ENCODE measurements around the gene TPCN1. TPM values are rescaled to one million over a fixed set of nuclear protein-coding genes. Genes with fewer than 3 reads are reported as not detected.

Gene TPCN1
- total RNA-seq, 2 experiments from 2014 or later = 22.6 to 25.0 TPM

DNA sequence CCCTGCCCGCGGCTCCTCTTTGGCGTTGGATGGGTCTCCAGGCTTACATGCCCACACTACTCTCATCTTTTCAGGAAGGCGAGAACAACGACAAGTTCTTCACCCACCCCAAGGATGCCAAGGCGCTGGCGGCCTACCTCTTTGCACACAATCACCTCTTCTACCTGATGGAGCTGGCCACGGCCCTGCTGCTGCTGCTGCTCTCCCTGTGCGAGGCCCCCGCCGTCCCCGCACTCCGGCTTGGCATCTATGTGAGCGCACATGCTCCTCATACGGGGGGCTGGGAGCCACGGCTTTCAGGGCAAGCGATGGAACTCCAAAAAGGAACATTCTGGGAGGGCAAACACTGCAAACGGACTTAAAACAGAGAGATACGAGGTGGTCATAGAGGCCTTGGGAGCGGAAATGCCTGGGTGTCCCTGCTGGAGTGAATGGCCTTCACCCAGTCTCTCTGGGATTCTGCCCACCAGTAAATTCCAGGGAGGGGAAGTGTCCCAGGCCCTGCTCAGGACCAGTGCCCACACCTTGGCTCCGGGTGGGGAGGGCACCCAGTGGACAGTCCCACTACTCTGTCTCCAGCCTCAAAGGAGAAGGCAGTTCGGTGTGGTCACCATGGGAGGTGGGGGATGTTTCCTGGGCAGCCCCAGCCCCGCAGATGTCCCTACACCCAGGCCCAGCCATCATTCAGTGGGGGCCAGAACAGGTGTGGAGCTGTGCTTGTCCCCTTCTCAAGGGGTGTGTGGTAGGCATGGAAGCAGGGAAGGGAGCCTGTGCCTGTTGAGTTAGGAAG lies 45.0 kb downstream of the TPCN1 start:
- ChIA-PET POLR2A (no interaction called here), CTCF (no interaction called here)

DNA sequence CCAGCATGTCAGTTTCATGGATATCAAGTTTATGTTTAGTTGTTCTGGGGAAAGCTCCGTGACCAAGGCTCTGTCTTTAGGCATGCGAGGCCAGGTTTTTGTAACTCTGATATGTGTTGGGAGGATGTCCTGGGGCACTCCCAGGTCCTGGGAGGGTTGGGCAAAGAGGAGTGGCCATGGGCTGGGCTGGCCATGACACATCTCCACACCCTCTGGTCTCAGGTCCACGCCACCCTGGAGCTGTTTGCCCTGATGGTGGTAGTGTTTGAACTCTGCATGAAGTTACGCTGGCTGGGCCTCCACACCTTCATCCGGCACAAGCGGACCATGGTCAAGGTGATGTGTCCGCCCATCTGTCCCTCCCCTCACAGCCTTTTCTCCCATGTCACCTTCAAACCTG lies 46.4 kb downstream of the TPCN1 start:
- ChIA-PET POLR2A (no interaction called here), CTCF (interaction anchor here (0.5 kb wide), 1 partner anchor 1794 kb away, joined by 3 read pairs; no protein-coding TSS in a partner anchor)

DNA sequence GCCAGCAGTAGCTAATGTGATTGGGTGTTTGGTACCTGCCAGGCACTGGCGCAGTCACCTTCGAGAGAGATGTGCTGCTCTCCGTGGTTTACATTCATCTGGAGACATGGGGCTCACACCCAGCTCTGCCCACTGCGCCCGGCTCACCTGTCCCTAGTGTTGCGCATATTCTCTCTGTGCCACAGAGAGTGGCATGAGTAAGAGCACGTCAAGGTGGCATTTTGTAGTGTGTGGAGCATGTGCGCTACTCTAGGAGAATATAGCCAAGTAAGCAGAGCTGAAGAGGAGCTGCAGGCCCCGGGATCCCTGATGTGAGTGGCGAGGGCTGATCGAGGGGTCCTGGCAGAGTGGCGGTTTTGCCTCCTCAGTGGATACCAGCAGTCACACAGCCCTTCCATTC lies 46.9 kb downstream of the TPCN1 start:
- CTCF ChIA-PET = interaction anchor here (0.5 kb wide), 1 partner anchor 1795 kb away, joined by 3 read pairs; no protein-coding TSS in a partner anchor
- POLR2A ChIA-PET = no interaction called here

DNA sequence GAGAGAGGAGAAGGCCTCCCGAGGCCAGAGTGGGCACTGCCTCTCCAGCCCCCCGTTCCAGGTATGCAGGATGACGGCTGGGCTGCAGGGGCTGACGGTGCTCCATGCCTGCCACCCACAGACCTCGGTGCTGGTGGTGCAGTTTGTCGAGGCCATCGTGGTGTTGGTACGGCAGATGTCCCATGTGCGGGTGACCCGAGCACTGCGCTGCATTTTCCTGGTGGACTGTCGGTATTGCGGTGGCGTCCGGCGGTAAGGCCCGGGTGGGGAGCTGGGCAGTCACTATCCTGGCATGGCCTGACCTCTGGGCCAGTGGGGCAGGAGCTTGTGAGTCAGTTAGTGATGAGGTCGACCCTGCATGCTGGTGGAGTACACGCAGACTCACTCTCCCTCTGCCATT lies 47.4 kb downstream of the TPCN1 start:
- POLR2A ChIA-PET = no interaction called here
- CTCF ChIA-PET = no interaction called here

DNA sequence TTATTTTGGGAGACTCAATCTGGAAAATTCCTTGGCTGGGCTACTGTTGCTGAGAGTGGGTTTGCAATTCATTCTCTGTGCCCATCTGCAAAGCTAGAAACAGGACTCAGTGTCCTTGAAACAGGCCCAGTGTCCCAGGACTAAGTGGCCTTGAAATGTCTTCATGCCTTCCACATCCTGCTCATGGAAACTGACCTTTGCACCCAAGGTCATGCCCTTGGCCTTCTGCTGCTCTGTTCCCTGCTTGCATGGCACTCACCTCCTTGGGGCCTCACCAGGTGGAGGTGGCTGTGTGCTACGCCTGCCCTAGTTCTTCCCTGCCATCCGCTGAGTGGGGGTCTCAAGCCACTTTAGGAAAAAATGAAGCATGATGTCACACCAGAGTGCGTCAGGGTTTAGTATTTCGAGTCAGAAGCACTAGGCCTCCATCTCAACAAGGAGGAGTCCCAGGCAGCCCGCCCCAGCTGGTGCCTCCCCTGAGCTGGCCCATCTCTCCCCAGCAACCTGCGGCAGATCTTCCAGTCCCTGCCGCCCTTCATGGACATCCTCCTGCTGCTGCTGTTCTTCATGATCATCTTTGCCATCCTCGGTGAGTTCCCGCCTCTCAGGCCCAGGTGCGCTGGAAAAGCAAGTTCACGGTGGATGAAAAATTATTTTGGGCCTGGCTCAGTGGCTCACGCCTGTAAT lies 48.1 kb downstream of the TPCN1 start:
- CTCF ChIA-PET = no interaction called here

DNA sequence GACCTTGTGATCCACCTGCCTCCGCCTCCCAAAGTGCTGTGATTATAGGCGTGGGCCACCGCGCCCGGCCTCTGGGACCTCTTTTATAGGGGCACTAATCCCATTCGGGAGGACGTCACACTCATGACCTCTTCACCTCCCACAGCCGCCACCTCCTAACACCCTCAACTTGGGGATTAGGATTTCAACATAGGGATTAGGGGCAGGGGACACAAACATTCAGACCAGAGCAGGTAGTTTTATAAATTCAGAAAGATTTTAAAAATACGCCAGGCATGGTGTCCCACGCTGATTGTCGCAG lies 49.4 kb downstream of the TPCN1 start:
- POLR2A ChIA-PET = no interaction called here
- CTCF ChIA-PET = no interaction called here

More for the DNA sequence above, 48.1 kb downstream of the TPCN1 start:
- POLR2A ChIA-PET = interaction anchor here (0.7 kb wide), 1 partner anchor 177 kb away, joined by 3 read pairs; no protein-coding TSS in a partner anchor

DNA sequence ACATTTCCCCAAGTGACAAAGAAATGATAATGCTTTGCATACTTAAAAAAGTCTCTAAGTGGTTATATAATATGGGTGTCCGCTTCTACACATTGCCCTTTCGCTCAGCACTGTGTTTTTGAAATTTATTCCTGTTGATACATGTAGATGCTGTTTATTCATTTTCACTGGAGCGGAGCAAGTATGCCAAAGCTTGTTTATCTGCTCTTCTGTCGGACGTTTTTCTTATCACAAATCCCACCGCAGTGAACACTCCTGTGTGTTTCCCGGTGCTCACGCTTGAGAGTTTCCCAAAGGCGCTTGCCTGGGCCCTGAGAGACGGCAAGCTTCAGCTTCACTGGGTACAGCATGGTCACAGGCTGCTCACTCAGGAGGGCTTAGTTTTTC lies 50.2 kb downstream of the TPCN1 start:
- CTCF ChIA-PET = no interaction called here
- POLR2A ChIA-PET = no interaction called here

DNA sequence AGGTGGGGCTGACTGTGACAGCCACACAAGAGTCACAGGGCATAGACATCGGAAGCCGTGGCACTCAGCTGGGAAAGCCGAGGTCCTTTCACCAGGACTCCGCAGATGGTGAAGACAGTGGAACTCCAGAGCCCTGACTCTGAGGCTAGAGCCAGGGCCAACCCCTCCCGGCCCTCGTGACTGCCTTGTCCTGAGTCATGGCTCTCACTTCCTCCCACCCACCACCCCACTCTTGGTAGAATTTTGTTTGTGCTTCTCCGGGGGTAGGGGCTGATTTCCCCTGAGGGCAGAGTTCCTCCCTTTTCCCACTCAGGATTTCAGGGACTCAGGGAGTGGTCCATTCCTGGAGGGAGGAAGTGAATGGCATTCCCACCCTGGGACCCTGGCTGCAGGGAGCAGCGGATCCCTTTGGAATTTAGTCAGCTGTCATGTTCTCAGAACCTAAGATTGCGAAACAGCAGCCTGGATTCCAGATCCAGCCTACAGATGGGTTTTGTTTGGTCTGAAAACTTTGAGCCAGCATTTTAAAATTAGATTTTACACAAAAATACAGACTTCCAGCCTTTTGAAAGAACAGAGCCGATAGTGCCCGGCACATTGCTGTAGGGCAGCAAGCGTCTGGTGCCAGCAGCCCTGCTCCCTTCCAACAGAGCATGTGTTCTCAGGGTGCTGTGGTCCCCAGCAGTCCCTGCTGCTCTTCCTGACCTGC lies 50.7 kb downstream of the TPCN1 start:
- POLR2A ChIA-PET = no interaction called here

DNA sequence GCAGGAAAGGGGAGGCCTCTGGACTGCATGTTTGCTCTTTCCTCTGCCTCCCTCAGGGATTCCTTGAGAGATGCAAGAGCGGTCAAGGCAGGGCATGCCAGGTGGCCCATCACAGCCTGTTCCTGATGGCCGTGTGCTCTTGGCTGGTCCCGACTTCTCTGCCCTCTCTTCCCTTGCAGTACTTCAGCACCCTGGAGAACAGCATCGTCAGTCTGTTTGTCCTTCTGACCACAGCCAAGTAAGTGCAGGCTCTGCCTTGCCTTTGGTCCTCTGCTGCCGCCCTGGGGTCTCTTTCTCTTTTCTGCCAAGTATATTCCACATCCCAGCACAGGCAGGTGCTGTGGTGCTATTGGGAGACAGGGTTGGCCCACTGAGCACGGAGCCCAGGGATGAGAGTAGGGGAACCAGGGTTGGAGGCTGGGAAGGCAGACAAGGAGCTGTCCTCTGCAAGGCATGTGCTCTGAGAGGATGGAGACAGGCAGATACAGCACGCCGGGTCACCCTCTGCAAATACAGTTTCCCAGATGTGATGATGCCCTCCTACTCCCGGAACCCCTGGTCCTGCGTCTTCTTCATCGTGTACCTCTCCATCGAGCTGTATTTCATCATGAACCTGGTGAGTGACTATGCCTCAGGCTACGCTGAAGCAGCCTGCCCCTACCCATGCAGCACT lies 51.9 kb downstream of the TPCN1 start:
- POLR2A ChIA-PET = no interaction called here
- CTCF ChIA-PET = no interaction called here

More for the DNA sequence above, 50.7 kb downstream of the TPCN1 start:
- CTCF ChIA-PET = no interaction called here

DNA sequence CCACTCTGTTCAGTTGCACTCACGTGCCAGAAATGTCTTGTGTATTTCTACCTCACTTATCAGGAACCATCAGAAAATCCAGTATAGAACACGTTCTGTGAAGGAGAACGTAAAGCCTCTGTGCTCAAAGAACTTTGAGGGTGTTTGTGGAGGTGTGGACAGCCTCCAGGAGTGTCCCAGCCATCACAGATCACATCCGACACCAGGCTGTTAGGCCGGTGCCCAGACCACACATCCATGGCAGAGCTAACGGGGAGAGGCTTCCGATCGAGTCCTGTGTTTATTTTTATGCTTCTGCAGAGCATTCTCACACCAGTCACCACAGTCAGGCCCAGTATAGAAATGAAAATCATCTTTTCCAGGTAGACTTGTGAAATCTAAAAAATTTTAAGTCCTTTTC lies 53.6 kb downstream of the TPCN1 start:
- ChIA-PET POLR2A (no interaction called here), CTCF (no interaction called here)

DNA sequence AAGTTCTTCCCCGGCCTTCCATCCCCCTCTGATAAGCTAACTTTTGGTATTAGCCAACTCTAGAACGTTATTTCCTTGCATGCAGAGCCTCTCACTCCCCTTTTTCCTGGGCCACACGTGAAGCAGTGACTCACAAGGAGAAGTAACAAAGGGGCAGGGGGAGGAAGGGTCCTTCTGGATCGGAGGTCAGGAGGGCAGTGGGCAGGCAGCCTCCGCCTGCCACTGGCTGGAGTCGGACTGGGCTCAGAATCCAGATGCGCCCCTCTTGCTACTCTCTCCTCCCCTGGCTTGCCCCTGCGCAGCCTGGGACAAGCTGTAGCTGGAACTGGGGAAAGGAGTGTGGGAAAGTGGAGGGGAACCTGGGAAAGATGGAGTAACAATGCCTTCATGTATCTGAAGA lies 55.0 kb downstream of the TPCN1 start:
- POLR2A ChIA-PET = no interaction called here
- CTCF ChIA-PET = no interaction called here

DNA sequence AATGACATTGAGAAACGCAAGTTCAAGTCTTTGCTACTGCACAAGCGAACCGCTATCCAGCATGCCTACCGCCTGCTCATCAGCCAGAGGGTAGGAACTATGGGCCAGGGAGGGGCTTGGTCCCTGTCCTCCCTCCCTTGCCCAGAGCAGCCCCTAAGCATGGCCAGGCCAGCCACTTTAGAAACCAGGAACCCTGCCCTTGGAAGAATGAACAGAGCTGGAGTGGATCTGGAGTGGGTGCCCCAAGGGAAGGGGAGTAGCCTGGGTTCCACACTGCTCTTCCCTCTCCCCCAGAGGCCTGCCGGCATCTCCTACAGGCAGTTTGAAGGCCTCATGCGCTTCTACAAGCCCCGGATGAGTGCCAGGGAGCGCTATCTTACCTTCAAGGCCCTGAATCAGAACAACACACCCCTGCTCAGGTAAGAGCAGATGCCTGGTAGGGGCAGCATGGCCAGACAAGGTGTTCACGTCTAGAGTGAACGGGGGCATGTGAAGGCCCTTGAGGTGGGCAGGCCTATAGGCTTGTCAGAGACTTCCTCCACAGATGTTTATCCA lies 55.8 kb downstream of the TPCN1 start:
- ChIA-PET POLR2A (no interaction called here), CTCF (no interaction called here)

DNA sequence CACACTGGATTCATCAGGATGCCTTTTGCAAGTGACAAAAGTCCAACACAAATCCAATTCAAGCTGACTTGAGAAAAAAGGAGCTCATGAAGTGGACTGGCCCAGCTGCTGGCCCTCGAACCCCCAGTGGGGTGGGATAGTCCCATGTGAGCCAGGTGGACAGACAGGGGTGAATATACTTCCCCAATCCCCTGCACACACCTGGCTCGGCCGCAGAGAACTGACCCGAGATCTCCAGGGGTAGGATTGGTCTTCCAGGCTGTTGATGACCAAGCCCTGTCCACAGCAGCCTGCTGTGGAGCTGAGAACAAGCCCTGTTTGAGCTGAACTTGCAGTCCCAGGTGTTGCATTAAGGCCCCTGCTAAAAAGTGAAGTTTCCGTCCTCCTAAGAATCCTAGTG lies 56.2 kb downstream of the TPCN1 start:
- POLR2A ChIA-PET = no interaction called here
- CTCF ChIA-PET = no interaction called here

DNA sequence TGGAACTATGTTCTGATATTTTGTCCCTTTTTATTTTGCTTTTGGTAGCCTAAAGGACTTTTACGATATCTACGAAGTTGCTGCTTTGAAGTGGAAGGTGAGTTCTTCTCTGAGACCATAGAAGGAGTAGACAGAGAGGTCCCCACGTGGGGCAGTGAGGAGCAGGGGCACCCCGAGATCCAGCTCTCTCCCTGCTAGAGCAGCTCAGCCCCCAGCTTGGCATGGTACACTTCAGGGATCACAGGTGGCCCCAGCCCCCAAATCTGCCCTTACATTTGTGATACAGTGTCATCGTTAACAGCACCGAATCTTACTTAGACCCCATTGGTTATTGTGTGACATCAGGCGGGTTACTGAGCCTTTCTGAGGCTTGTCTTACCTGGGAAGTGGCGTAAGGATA lies 56.9 kb downstream of the TPCN1 start:
- POLR2A ChIA-PET = interaction anchor here (0.6 kb wide), 1 partner anchor 66 kb away, joined by 3 read pairs; no protein-coding TSS in a partner anchor
- CTCF ChIA-PET = no interaction called here

DNA sequence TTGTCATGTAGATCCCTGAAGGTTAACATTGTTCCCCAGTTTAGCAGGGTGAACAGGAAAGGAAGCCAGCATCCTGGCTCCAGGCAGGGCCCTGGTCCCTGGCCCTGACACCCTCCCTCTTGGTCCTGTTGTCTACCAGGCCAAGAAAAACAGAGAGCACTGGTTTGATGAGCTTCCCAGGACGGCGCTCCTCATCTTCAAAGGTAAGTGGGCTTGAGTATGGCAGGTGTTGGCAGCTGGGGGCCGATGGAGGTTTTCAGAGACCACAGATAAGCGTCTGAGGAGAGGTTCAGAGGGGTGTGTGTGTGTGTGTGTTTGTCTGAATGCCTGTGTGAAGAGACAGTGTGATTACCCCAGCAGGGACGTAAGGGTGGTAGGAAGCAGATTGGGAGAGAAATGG lies 57.4 kb downstream of the TPCN1 start:
- CTCF ChIA-PET = no interaction called here
- POLR2A ChIA-PET = interaction anchor here (0.6 kb wide), 1 partner anchor 67 kb away, joined by 3 read pairs; no protein-coding TSS in a partner anchor

DNA sequence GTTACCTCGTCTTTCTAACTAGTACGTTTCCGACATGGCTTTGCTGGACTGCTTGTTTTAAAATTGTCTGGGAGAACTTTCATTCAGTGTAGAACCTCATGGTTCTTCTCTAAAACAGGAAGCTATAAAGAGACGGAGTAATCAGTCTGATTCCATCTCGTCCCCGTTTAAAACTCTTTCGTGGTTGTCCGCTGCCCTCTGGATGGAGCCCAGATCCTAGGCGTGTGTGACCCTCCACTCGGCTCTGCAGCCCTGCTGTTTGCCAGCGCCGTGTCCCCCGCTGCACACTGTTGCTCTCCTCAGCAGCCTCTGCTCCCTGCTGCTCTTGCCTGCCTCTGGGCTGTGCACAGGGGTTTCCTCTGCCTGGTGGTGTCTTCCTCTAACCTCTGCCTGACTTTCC lies 63.5 kb downstream of the TPCN1 start:
- ChIA-PET POLR2A (no interaction called here), CTCF (no interaction called here)

DNA sequence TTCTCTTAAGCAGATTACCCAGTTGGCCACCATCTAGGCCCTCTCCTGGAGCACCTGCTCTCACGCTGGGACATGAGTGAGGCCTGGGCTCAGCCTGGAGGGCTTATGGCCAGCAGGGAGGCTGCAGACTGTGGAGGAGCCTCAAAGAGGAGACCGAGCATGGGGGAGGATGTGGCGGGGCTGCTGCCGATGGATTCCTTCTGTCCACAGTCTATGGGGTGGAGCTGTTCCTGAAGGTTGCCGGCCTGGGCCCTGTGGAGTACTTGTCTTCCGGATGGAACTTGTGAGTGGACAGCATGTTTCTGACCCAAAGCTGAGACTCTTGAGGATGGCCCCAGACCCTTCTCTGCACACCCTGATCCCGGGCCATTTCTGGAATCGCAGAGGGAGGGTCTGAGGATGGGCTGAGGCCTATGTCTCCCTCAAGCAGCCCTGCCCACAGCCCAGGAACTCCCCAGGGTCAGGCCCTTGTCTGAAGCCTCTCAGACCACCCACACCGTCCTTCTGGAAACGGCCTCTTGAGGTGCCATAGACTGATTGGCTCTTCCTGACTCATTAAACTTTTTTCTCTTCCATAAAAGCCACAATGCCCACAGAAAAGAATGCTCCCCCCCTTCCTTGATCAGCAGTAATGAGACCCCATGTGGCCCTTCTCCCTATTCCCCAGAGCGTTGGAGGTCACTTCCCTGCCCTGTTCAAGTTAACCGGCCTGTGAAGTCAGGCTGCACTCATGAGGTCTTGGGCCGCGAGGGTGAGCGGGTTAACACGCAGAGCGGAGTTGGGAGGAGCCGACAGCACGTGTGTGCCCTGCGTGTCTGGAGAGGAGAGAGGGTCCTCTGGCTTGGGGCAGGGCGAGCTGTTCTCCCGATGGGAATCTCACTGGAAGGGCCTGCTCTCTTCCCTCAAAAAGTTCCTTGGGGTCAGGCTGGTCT lies 64.7 kb downstream of the TPCN1 start:
- ChIA-PET POLR2A (no interaction called here), CTCF (no interaction called here)

DNA sequence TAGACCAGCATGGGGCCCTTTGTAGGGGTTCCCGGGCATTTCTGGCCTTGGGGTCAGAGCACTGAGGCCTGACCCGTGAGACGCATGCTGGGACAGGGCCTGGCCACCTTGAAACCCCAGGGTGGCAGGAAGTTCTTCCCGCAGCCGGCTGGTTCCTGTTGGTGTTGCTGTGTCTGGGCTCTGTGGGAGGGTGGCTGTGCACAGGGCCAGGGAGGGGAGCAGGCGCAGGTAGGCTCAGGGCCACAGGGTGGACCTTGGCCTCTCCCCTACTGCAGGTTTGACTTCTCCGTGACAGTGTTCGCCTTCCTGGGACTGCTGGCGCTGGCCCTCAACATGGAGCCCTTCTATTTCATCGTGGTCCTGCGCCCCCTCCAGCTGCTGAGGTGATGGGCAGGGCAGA lies 65.4 kb downstream of the TPCN1 start:
- ChIA-PET POLR2A (no interaction called here), CTCF (no interaction called here)

DNA sequence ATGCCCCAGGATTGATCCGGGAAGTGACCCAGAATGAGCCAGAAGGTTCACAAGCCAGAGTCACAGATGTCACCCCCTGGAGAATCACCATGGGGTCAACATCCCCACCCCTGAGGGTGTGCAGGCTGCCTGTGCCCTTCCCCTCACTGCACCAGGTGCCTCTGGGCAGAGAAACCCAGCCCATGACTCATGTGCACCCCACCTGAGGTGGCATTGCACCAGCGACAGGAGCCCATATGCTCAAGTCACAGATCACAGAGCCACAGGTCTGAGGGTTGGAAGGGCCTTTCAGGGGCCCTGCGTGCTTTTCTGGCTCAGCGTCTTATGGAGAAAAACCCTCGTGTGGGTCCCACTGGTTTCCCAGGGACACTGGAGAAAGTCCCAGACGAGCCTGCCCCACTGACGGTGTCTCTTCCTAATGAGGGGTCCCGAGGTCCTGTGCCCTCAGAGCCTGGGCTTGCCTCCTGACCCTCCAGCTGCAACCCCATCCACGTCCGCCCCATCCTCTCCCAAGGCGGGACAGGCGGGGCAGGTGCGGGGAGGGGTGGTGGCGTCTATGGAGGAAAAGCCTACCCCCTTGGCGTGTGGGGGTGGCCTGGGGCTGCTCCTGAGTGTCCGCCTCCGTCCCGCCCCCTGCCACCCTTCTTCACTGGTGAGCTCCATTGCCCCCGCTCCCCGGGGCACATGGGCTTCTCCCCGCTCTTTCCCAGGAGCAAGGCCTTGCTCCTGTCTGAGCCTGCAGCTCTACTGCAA lies 66.1 kb downstream of the TPCN1 start:
- ChIA-PET POLR2A (no interaction called here), CTCF (no interaction called here)

All from activated CD8-positive, alpha-beta memory T cell treated with anti-CD3 and anti-CD28 coated beads for 36 hours (primary cell).